SU-DHL-6 (cell line): ENCODE measurements around the gene GKN1.

Source experiments
- H2AFZ ChIP-seq: fragments of 200-600 bp; sonication (generic); 2 replicates; pipeline ENCODE4 v1.6.1; 2014; ENCODE audit warnings: low read depth, mild to moderate bottlenecking, moderate library complexity, mixed read lengths, antibody characterized with exemption, low read length; ENCODE audit not compliant: severe bottlenecking
- H3F3A ChIP-seq: fragments of 200-600 bp; shearing (Covaris generic); 2 replicates; pipeline ENCODE4 v1.6.0; 2016; ENCODE audit warnings: antibody characterized with exemption, mild to moderate bottlenecking; ENCODE audit not compliant: insufficient read depth
- H3K27ac ChIP-seq: fragments of 200-600 bp; sonication (generic); 2 replicates; pipeline ENCODE4 v1.5.1; 2016; ENCODE audit warnings: low read depth, mild to moderate bottlenecking, low read length, moderate library complexity, mixed read lengths
- H3K27me3 ChIP-seq: fragments of 200-600 bp; sonication (generic), shearing (Covaris generic); 2 replicates; pipeline ENCODE4 v1.6.0; 2014; ENCODE audit warnings: mild to moderate bottlenecking, low read length
- H3K36me3 ChIP-seq: fragments of 200-600 bp; sonication (generic); 2 replicates; pipeline ENCODE4 v1.6.1; 2014; ENCODE audit warnings: mild to moderate bottlenecking, low read length, mixed read lengths
- H3K4me2 ChIP-seq: fragments of 300-600, 200-600 bp; shearing (Covaris generic), sonication (generic); 2 replicates; pipeline ENCODE4 v1.6.0; 2014; ENCODE audit warnings: low read length, low read depth, mild to moderate bottlenecking; ENCODE audit not compliant: poor library complexity, severe bottlenecking
- H3K4me3 ChIP-seq: fragments of 200-600 bp; sonication (generic); 2 replicates; pipeline ENCODE4 v1.5.1; 2014; ENCODE audit warnings: antibody characterized with exemption, low read length, mild to moderate bottlenecking, mixed read lengths; ENCODE audit not compliant: insufficient read depth, poor library complexity, severe bottlenecking
- H3K79me2 ChIP-seq: fragments of 200-600 bp; sonication (generic); 2 replicates; pipeline ENCODE4 v1.6.1; 2014; ENCODE audit warnings: mild to moderate bottlenecking, low read length, moderate library complexity; ENCODE audit not compliant: insufficient read depth
- H3K9ac ChIP-seq: fragments of 200-600 bp; sonication (generic); 2 replicates; pipeline ENCODE4 v1.7.0; 2014; ENCODE audit warnings: mild to moderate bottlenecking, low read length
- H3K9me2 ChIP-seq: fragments of 200-600 bp; sonication (generic); replicated peaks from 2 replicates; pipeline ENCODE4 v1.6.1; 2014; ENCODE audit warnings: low read length; ENCODE audit not compliant: insufficient read depth
- H3K9me3 ChIP-seq: fragments of 200-600 bp; sonication (generic); 2 replicates; pipeline ENCODE4 v1.6.1; 2014; ENCODE audit warnings: low read length, mixed read lengths; ENCODE audit not compliant: insufficient read depth
- H4K20me1 ChIP-seq: fragments of 200-600 bp; sonication (generic); 2 replicates; pipeline ENCODE4 v1.6.1; 2014; ENCODE audit warnings: low read depth, mild to moderate bottlenecking, antibody characterized with exemption, low read length, moderate library complexity, mixed read lengths
- EZH2phosphoT487 ChIP-seq: fragments of 200-600 bp; sonication (generic), shearing (Covaris generic); conservative IDR thresholded peaks from 2 replicates; pipeline ENCODE4 v1.6.1; 2018; ENCODE audit warnings: mild to moderate bottlenecking, antibody characterized with exemption, low read length, moderate library complexity, mixed read lengths
- TF ChIP-seq, protein P1 (sequence below): fragments of 200-600 bp; sonication (generic); IDR thresholded peaks from one replicate; pipeline ENCODE4 v1.5.1; 2017; ENCODE audit warnings: antibody characterized with exemption, mild to moderate bottlenecking, low read length, moderate library complexity; ENCODE audit not compliant: insufficient read depth, poor library complexity, severe bottlenecking

GKN1 gene

DNA sequence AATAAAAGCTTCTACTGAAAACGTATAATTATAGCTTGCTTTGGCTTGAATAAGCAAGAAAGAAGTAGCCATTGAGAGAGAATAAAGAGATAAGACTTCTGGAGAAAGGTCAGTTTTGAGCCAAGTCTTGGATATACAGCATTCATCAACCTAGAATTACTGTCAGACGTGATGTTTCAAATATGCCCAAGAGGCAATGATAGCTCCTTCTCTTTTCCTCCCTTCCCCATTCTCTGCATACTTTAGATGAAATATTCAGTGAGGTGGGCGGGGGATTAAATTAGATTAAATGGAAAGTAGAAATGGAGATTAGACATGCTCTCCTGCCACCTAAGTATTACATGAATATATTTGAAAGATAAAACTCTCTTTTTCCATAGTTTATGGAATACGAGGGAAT lies 47.3 kb downstream of the GKN1 start:
- H2AFZ ChIP-seq, result no peak overlapping the region
- H3K4me2 ChIP-seq, result no peak overlapping the region
- H3K27me3 ChIP-seq, result no peaks in the 10 kb centered on the region
- no peak overlapping the region for H3K9ac ChIP-seq
- TF ChIP-seq, protein P1, sequence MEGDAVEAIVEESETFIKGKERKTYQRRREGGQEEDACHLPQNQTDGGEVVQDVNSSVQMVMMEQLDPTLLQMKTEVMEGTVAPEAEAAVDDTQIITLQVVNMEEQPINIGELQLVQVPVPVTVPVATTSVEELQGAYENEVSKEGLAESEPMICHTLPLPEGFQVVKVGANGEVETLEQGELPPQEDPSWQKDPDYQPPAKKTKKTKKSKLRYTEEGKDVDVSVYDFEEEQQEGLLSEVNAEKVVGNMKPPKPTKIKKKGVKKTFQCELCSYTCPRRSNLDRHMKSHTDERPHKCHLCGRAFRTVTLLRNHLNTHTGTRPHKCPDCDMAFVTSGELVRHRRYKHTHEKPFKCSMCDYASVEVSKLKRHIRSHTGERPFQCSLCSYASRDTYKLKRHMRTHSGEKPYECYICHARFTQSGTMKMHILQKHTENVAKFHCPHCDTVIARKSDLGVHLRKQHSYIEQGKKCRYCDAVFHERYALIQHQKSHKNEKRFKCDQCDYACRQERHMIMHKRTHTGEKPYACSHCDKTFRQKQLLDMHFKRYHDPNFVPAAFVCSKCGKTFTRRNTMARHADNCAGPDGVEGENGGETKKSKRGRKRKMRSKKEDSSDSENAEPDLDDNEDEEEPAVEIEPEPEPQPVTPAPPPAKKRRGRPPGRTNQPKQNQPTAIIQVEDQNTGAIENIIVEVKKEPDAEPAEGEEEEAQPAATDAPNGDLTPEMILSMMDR, result no peak
- no peak for TF ChIP-seq EZH2phosphoT487
- no peaks in the 10 kb centered on the region for H3K9me3 ChIP-seq
- H3K9me2 ChIP-seq, result no peaks in the 10 kb centered on the region
- H3F3A ChIP-seq, result no peaks in the 10 kb centered on the region
- H4K20me1 ChIP-seq, result no peaks in the 10 kb centered on the region
- no peak overlapping the region for H3K4me3 ChIP-seq
- H3K79me2 ChIP-seq, result no peaks in the 10 kb centered on the region
- H3K36me3 ChIP-seq, result no peaks in the 10 kb centered on the region
- no peak overlapping the region for H3K27ac ChIP-seq

DNA sequence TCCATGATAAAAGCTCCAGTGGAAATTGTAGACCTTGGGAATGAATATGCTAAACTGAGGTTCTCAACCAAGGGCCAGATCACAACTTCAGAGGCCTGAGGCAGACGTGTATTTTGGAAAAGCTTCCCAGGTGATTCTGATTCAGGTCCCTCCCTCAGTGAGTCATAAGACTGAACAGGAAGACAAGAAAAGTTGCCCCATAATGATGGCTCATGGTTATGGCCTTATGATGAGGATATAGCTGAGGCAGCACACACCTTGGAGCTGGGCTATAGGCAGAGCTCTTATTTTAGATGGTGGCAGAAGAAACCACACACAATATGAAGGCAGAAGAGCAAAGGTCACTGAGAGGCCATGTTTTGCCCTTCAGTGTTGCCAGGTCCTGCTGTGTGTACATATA lies 48.1 kb downstream of the GKN1 start:
- no peak overlapping the region for H3K9ac ChIP-seq
- no peak overlapping the region for H3K4me2 ChIP-seq
- H4K20me1 ChIP-seq, result no peaks in the 10 kb centered on the region
- no peaks in the 10 kb centered on the region for H3K9me2 ChIP-seq
- H3F3A ChIP-seq, result no peaks in the 10 kb centered on the region
- TF ChIP-seq, protein P1, result no peak
- no peak for TF ChIP-seq EZH2phosphoT487
- no peaks in the 10 kb centered on the region for H3K36me3 ChIP-seq
- no peaks in the 10 kb centered on the region for H3K27me3 ChIP-seq
- H3K79me2 ChIP-seq, result no peaks in the 10 kb centered on the region
- no peak overlapping the region for H2AFZ ChIP-seq
- H3K27ac ChIP-seq, result no peak overlapping the region
- H3K4me3 ChIP-seq, result no peak overlapping the region
- no peaks in the 10 kb centered on the region for H3K9me3 ChIP-seq

DNA sequence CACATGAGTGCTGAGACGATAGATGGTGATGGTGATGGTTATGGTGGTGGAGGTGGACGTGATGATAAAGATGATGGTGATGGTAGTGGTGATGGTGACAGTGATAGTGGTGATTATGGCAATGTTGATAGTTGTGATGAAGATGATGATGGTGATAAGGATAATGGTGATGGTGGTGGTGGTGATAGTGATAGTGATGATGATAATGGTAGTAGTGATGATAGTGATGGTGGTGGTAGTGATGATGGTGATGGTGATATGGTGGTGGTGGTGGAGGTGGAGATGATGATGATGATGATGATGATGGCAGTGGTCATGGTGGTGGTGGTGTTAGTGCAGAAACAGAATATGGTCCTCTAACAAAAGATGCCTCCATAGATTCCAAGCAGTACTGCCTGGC lies 48.8 kb downstream of the GKN1 start:
- Histone ChIP-seq H3F3A (no peaks in the 10 kb centered on the region), H3K36me3 (no peaks in the 10 kb centered on the region), H3K27ac (no peak overlapping the region), H3K9me2 (no peaks in the 10 kb centered on the region), H2AFZ (no peak overlapping the region), H3K9ac (no peak overlapping the region), H4K20me1 (no peaks in the 10 kb centered on the region), H3K27me3 (no peaks in the 10 kb centered on the region), H3K4me3 (no peak overlapping the region), H3K9me3 (no peaks in the 10 kb centered on the region), H3K4me2 (no peak overlapping the region), H3K79me2 (no peaks in the 10 kb centered on the region)
- no peak for TF ChIP-seq EZH2phosphoT487
- TF ChIP-seq, protein P1, result no peak
